HG03354 (cell line): Measurements from ENCODE around the gene ACCS.

Source experiments
- ATAC-seq: cut with Tn5 transposase; IDR thresholded peaks from one replicate; pipeline ENCODE4 v1.9.1; 2021; ENCODE audit warnings: mild to moderate bottlenecking; ENCODE audit not compliant: unreplicated experiment, poor library complexity, severe bottlenecking

The ACCS gene

GRCh38 chr11:44120169-44120568 lies 54.1 kb downstream of the ACCS start:
- no peak for ATAC-seq

DNA sequence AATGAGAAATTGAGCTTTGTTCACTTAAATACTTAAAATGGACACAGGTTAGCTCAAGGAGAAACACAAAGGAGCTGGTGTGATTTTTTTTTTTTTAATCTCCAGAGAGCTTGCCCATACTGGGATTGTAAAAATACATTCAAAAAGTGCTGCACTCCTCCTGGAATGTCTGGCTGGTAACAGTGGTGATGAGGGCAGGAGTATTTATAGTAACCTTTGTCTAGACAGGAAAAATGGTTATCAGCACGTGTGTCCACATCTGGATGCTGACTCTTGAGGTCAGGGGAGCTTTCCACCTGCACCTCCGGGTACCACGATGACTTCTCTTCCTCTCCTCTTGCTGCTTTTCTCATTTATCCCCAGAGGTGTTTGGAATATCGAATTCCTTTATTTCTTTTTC lies 59.5 kb downstream of the ACCS start:
- no peak for ATAC-seq

DNA sequence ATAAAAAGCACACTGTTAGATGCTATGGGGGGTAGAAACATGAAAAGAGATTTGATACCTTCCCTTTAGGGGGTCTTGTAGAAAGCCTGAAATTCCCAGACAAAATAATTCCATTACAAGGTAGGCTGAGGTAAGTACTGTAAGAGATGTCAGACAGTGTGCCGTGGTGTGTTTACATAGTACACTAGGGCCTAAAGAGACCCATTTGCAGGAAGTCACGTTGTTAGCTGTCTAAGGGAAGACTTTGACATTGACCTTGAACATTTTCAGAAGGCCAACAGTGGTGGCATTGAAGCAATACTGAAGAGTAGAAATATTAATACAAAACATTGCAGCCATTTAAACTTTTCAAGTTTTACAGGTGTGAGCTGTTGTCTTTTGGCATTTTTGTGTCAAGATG lies 60.2 kb downstream of the ACCS start:
- no peak for ATAC-seq

- ATAC-seq: no peak
Observed at GRCh38 chr11:44127130-44127529, 61.1 kb downstream of the ACCS start.

GRCh38 chr11:44128729-44129128 lies 62.7 kb downstream of the ACCS start:
- ATAC-seq: no peak

- ATAC-seq: no peak
Observed at GRCh38 chr11:44130751-44131150, 64.7 kb downstream of the ACCS start.

DNA sequence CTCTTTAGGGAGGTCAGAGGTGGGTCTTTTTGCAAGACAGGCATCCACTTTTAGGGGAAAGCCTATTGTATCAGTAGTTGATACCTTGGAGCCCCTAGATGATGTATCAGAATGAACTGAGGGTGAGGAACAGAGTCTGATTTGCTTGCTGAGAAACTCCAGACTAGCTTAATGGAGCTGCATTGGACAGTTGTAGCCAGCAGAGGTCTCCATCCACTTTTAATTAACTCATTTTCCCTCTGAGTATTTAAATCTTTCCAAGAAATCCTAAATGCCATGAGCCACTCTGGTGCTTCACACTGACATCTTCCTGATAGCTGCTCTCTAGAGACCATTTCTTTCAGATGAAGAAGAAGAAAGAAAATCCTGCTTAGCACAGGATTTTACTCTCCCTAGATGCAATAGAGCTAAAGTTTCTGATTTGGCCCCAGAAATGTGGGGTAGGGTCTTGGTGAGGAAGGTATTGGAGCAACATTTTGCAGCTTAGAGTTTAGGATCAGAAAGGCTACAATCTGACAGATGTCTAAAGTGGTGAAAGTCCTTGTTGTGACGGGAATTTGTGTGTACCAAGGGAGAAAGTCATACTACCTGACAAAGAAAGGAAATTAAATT lies 67.4 kb downstream of the ACCS start:
- ATAC-seq: peak; percentile 51
